CD4-positive, alpha-beta T cell (primary cell): Measurements from ENCODE around the gene SAP30BP. TPM values are rescaled to one million over a fixed set of nuclear protein-coding genes. Genes with fewer than 3 reads are reported as not detected.
A peak's percentile ranks its signal among the peaks of the same experiment; 100 is the strongest.

Experiments
- ATAC-seq: fragments of 200-7000 bp; cut with Tn5 transposase; one replicate; pipeline ENCODE4 v1.10.0; 2022; ENCODE audit warnings: mild to moderate bottlenecking; ENCODE audit not compliant: poor library complexity
- CTCF ChIA-PET: fragments of 350-600 bp; sonication (Branson Sonifier 250); formaldehyde crosslinking; loops from one replicate; lab custom pipeline; 2021; ENCODE audit warnings: antibody characterized with exemption, inconsistent platforms; lab: Charles Lee
- POLR2A ChIA-PET: fragments of 350-600 bp; sonication (Branson Sonifier 250); formaldehyde crosslinking; loops from one replicate; lab custom pipeline; 2021; ENCODE audit warnings: antibody characterized with exemption, inconsistent platforms; lab: Charles Lee
- DNase-seq, 14 experiments: peaks; one replicate each; pipeline ENCODE4 v3.0.0-alpha.2; 2013 to 2020; ENCODE audit warnings: mixed read lengths in 2 of 14
- H3K27ac ChIP-seq, 2 donors: one replicate each; pipeline versions ENCODE4 v1.5.1 to v1.7.0; 2013; ENCODE audit warnings: low read length in 2 of 2, low read depth in 1 of 2, mild to moderate bottlenecking in 1 of 2
- H3K27me3 ChIP-seq, 2 experiments: 1 replicate in 1 of 2; 2 replicates in 1 of 2; pipeline versions ENCODE4 v1.6.1 to v1.7.0; 2013; ENCODE audit warnings: low read length in 2 of 2, control low read depth in 1 of 2, mild to moderate bottlenecking in 1 of 2, moderate library complexity in 1 of 2; ENCODE audit not compliant: insufficient read depth in 2 of 2, control insufficient read depth in 1 of 2
- H3K36me3 ChIP-seq: one replicate; pipeline ENCODE4 v1.6.1; 2013; ENCODE audit warnings: low read length, control low read depth; ENCODE audit not compliant: insufficient read depth
- H3K4me1 ChIP-seq: one replicate; pipeline ENCODE4 v1.6.1; 2013; ENCODE audit warnings: low read length, control low read depth; ENCODE audit not compliant: insufficient read depth
- H3K4me3 ChIP-seq: one replicate; pipeline ENCODE4 v1.5.1; 2013; ENCODE audit warnings: mild to moderate bottlenecking, low read length, moderate library complexity
- H3K9me3 ChIP-seq, 2 experiments: 1 replicate in 1 of 2; 2 replicates in 1 of 2; pipeline versions ENCODE4 v1.6.1 to v1.7.0; 2013; ENCODE audit warnings: low read length in 2 of 2, mild to moderate bottlenecking in 2 of 2, control low read depth in 1 of 2, moderate library complexity in 1 of 2; ENCODE audit not compliant: control insufficient read depth in 1 of 2, insufficient read depth in 1 of 2
- H3K27ac Mint-ChIP-seq: one replicate; pipeline ENCODE4 v1.8.0; 2020; ENCODE audit warnings: mixed read lengths
- H3K27me3 Mint-ChIP-seq: one replicate; pipeline ENCODE4 v1.8.0; 2021; ENCODE audit warnings: mixed read lengths
- H3K36me3 Mint-ChIP-seq: one replicate; pipeline ENCODE4 v1.8.0; 2021; ENCODE audit warnings: low read depth, mixed read lengths
- H3K4me1 Mint-ChIP-seq: one replicate; pipeline ENCODE4 v1.8.0; 2021; ENCODE audit warnings: low read depth, mixed read lengths
- H3K4me3 Mint-ChIP-seq: one replicate; pipeline ENCODE4 v1.8.0; 2020; ENCODE audit warnings: mild to moderate bottlenecking, mixed read lengths
- H3K9me3 Mint-ChIP-seq: one replicate; pipeline ENCODE4 v1.8.0; 2020; ENCODE audit warnings: mixed read lengths
- CTCF ChIP-seq: fragments of 200-600 bp; IDR thresholded peaks from one replicate; pipeline ENCODE4 v1.8.0; 2022; ENCODE audit warnings: antibody characterized with exemption, mild to moderate bottlenecking
- intact Hi-C, 2 experiments: fragments of 100-400 bp; cut with DNase I in 1 of 2; cut with micrococcal nuclease in 1 of 2; formaldehyde crosslinking; loops; one replicate each; pipeline versions ENCODE4 v1.15.1 to v1.9.0; 2023 to 2025; cut with DNase I, micrococcal nuclease
- total RNA-seq, 174 experiments: library from RNA in 2 of 174; stranded (reverse) in 2 of 174; gene quantifications; one replicate each; pipeline ENCODE4 v1.2.3 and lab custom pipeline; 2021 to 2026

The SAP30BP gene
- total RNA-seq, 2 experiments from 2014 or later = 209 to 227 TPM

- Histone ChIP-seq H3K36me3 (peaks cover 12% of the 10 kb centered on the region), H3K4me3 (no peak overlapping the region), H3K27me3 (no peaks in the 10 kb centered on the region), H3K27ac (no peak overlapping the region), H3K9me3 (no peaks in the 10 kb centered on the region), H3K4me1 (peaks cover 8% of the 10 kb centered on the region)
- DNase-seq (no peak), ATAC-seq (no peak)
- no peaks in the 10 kb centered on the region for H3K27me3 Mint-ChIP-seq
- CTCF ChIA-PET = no interaction called here
- TF ChIP-seq CTCF = no peak
- H3K27ac Mint-ChIP-seq = no peak overlapping the region
- peaks cover 8% of the 10 kb centered on the region for H3K36me3 Mint-ChIP-seq
- no peaks in the 10 kb centered on the region for H3K4me1 Mint-ChIP-seq
- POLR2A ChIA-PET = no interaction called here
- H3K9me3 Mint-ChIP-seq = no peaks in the 10 kb centered on the region
- intact Hi-C loops = no loop called here
- H3K4me3 Mint-ChIP-seq = no peak overlapping the region
Observed at GRCh38 chr17:75643643-75644017, 23.5 kb upstream of the SAP30BP start.

- Histone ChIP-seq H3K4me1 (peaks cover 8% of the 10 kb centered on the region), H3K36me3 (peaks cover 28% of the 10 kb centered on the region), H3K27ac (no peak overlapping the region), H3K4me3 (no peak overlapping the region), H3K9me3 (no peaks in the 10 kb centered on the region), H3K27me3 (no peaks in the 10 kb centered on the region)
- ChIA-PET POLR2A (no interaction called here), CTCF (interaction anchor here (1.0 to 1.9 kb wide), 2 partner anchors 13 to 104 kb away, joined by 3 to 8 read pairs; partner anchors contain the start of gene SMIM5)
- Mint-ChIP-seq H3K9me3 (no peaks in the 10 kb centered on the region), H3K36me3 (peaks cover 26% of the 10 kb centered on the region), H3K4me3 (no peak overlapping the region), H3K27ac (no peak overlapping the region), H3K27me3 (no peaks in the 10 kb centered on the region), H3K4me1 (no peaks in the 10 kb centered on the region)
- no peak for TF ChIP-seq CTCF
- no peak for DNase-seq
- intact Hi-C loops = no loop called here
- no peak for ATAC-seq
Observed at GRCh38 chr17:75645501-75645888, 21.6 kb upstream of the SAP30BP start.

GRCh38 chr17:75645889-75646637 is 21.1 kb upstream of the SAP30BP start:
- Mint-ChIP-seq H3K36me3 (peaks cover 32% of the 10 kb centered on the region), H3K27me3 (no peaks in the 10 kb centered on the region), H3K9me3 (no peaks in the 10 kb centered on the region), H3K27ac (no peak overlapping the region), H3K4me1 (no peaks in the 10 kb centered on the region), H3K4me3 (no peak overlapping the region)
- intact Hi-C loops = no loop called here
- H3K27me3 ChIP-seq = no peaks in the 10 kb centered on the region
- H3K27ac ChIP-seq = no peak overlapping the region
- peaks cover 8% of the 10 kb centered on the region for H3K4me1 ChIP-seq
- DNase-seq (peak in 3 of 14 experiments; percentile 28 to 46 (median 38)), ATAC-seq (peak; percentile 34)
- CTCF ChIA-PET = interaction anchor here (1.0 to 1.9 kb wide), 2 partner anchors 13 to 104 kb away, joined by 3 to 8 read pairs; partner anchors contain the start of gene SMIM5
- POLR2A ChIA-PET = no interaction called here
- H3K9me3 ChIP-seq = no peaks in the 10 kb centered on the region
- H3K36me3 ChIP-seq = peaks cover 34% of the 10 kb centered on the region
- no peak overlapping the region for H3K4me3 ChIP-seq
- no peak for TF ChIP-seq CTCF
